Small intestine (tissue), 7 donors: ENCODE measurements around the gene ANKS1B. TPM values are rescaled to one million over a fixed set of nuclear protein-coding genes. Genes with fewer than 3 reads are reported as not detected.

Source experiments
- DNase-seq, 2 donors: peaks; one replicate each; pipeline versions ENCODE4 v3.0.0 to v3.0.0-alpha.2; 2013
- FAIRE-seq: peaks from 2 replicates; lab custom pipeline; 2012; peaks lifted over from hg19 to GRCh38; lab: Jason Lieb, UNC
- H3K27ac ChIP-seq, 3 donors: one replicate each; pipeline ENCODE4 v1.5.1; 2013; ENCODE audit warnings: low read length in 2 of 3, mild to moderate bottlenecking in 2 of 3, control low read depth in 1 of 3, inconsistent platforms in 1 of 3, low read depth in 1 of 3, moderate library complexity in 1 of 3
- H3K27me3 ChIP-seq, 3 donors: one replicate each; pipeline ENCODE4 v1.6.1; 2013; ENCODE audit warnings: low read length in 3 of 3, inconsistent platforms in 1 of 3; ENCODE audit not compliant: control insufficient read depth in 3 of 3, insufficient read depth in 3 of 3
- H3K36me3 ChIP-seq, 3 donors: one replicate each; pipeline ENCODE4 v1.6.1; 2013; ENCODE audit warnings: low read length in 3 of 3, inconsistent platforms in 1 of 3, low read depth in 1 of 3, mild to moderate bottlenecking in 1 of 3, moderate library complexity in 1 of 3; ENCODE audit not compliant: control insufficient read depth in 3 of 3, insufficient read depth in 2 of 3
- H3K4me1 ChIP-seq, 3 donors: one replicate each; pipeline ENCODE4 v1.6.1; 2013; ENCODE audit warnings: low read length in 2 of 3, inconsistent platforms in 1 of 3, low read depth in 1 of 3, mild to moderate bottlenecking in 1 of 3, moderate library complexity in 1 of 3; ENCODE audit not compliant: control insufficient read depth in 3 of 3, insufficient read depth in 2 of 3
- H3K4me3 ChIP-seq, 3 donors: one replicate each; pipeline ENCODE4 v1.5.1; 2013; ENCODE audit warnings: low read length in 3 of 3, control low read depth in 1 of 3, inconsistent platforms in 1 of 3, low read depth in 1 of 3, mild to moderate bottlenecking in 1 of 3, moderate library complexity in 1 of 3
- H3K9me3 ChIP-seq, 2 donors: one replicate each; pipeline ENCODE4 v1.6.1; 2013; ENCODE audit warnings: low read depth in 1 of 2, low read length in 1 of 2; ENCODE audit not compliant: control insufficient read depth in 2 of 2, insufficient read depth in 1 of 2
- WGBS, 3 donors: extraction: QIAGEN DNeasy Blood & Tissue Kit; methylation state at CpG; one replicate each; pipeline ENCODE4 v1.1.7; 2013; 5-methylcytosine and 5-hydroxymethylcytosine counted together
- polyA plus RNA-seq, 4 donors: library from polyadenylated mRNA; stranded (reverse) in 3 of 4; unstranded in 1 of 4; fragments of 200-250 nt in 3 of 4; fragments of 120-200 nt in 1 of 4; gene quantifications; one replicate each; pipeline versions ENCODE4 v1.2.1 to v1.2.3, GENCODE V29; 2013
- donor health status: healthy with polysubstance abuse.
- donor health status: control.
- donor health status: control.
- donor health status: Bipolar disorder and iron deficiency.
- donor health status: healthy.

Gene ANKS1B
- polyA plus RNA-seq, 4 donors: 0.44 to 0.72 TPM; not detected in 2

- DNase-seq (no peak), FAIRE-seq (no peak)
- H3K4me1 ChIP-seq: no peaks in the 10 kb centered on the region
- no peak overlapping the region for H3K4me3 ChIP-seq
- no peak overlapping the region for H3K27ac ChIP-seq
- H3K27me3 ChIP-seq: no peaks in the 10 kb centered on the region
- no peaks in the 10 kb centered on the region for H3K9me3 ChIP-seq
- WGBS, 3 donors: 75 to 86% (median 83%) methylated on average over 6 of the region's 6 CpGs
- no peaks in the 10 kb centered on the region for H3K36me3 ChIP-seq
These were observed 69.3 kb downstream of the ANKS1B start for GRCh38 chr12:99915251-99916082.

- DNase-seq (no peak), FAIRE-seq (no peak)
- H3K9me3 ChIP-seq: no peaks in the 10 kb centered on the region
- 13 to 30% (median 23%) methylated on average over 1 of the region's 1 CpG for WGBS, 3 donors
- no peak overlapping the region for H3K4me3 ChIP-seq
- no peaks in the 10 kb centered on the region for H3K4me1 ChIP-seq
- no peaks in the 10 kb centered on the region for H3K36me3 ChIP-seq
- H3K27ac ChIP-seq: no peak overlapping the region
- H3K27me3 ChIP-seq: no peaks in the 10 kb centered on the region
These were observed 70.5 kb downstream of the ANKS1B start for GRCh38 chr12:99914206-99914605.

GRCh38 chr12:99911967-99912366 is 72.8 kb downstream of the ANKS1B start:
- WGBS, 3 donors: 75 to 96% (median 88%) methylated on average over 1 of the region's 1 CpG
- no peak for FAIRE-seq
- no peak overlapping the region for H3K27ac ChIP-seq

GRCh38 chr12:99911081-99911480 is 73.7 kb downstream of the ANKS1B start:
- Histone ChIP-seq H3K36me3 (no peaks in the 10 kb centered on the region), H3K4me3 (no peak overlapping the region), H3K9me3 (no peaks in the 10 kb centered on the region), H3K27ac (no peak overlapping the region), H3K27me3 (no peaks in the 10 kb centered on the region), H3K4me1 (no peaks in the 10 kb centered on the region)
- 41 to 45% (median 42%) methylated on average over 3 of the region's 3 CpGs for WGBS, 3 donors
- FAIRE-seq (no peak), DNase-seq (no peak)

More at GRCh38 chr12:99911967-99912366, 72.8 kb downstream of the ANKS1B start:
- no peak overlapping the region for H3K4me3 ChIP-seq
- H3K36me3 ChIP-seq: no peaks in the 10 kb centered on the region
- H3K27me3 ChIP-seq: no peaks in the 10 kb centered on the region
- H3K9me3 ChIP-seq: no peaks in the 10 kb centered on the region
- DNase-seq: no peak
- H3K4me1 ChIP-seq: no peaks in the 10 kb centered on the region

- DNase-seq (no peak), FAIRE-seq (no peak)
- 66 to 97% (median 72%) methylated on average over 1 of the region's 1 CpG for WGBS, 3 donors
- no peak overlapping the region for H3K4me3 ChIP-seq
- no peaks in the 10 kb centered on the region for H3K9me3 ChIP-seq
- H3K4me1 ChIP-seq: no peaks in the 10 kb centered on the region
- H3K36me3 ChIP-seq: no peaks in the 10 kb centered on the region
- no peak overlapping the region for H3K27ac ChIP-seq
- H3K27me3 ChIP-seq: no peaks in the 10 kb centered on the region
These were observed 74.4 kb downstream of the ANKS1B start for GRCh38 chr12:99910342-99910741.

GRCh38 chr12:99906786-99907579 is 77.8 kb downstream of the ANKS1B start:
- 55 to 87% (median 80%) methylated on average over 4 of the region's 4 CpGs for WGBS, 3 donors

GRCh38 chr12:99901181-99901580 is 83.6 kb downstream of the ANKS1B start:
- Histone ChIP-seq H3K27me3 (no peaks in the 10 kb centered on the region), H3K4me1 (no peaks in the 10 kb centered on the region), H3K36me3 (no peaks in the 10 kb centered on the region), H3K27ac (no peak overlapping the region), H3K9me3 (no peaks in the 10 kb centered on the region), H3K4me3 (no peak overlapping the region)
- DNase-seq: no peak
- FAIRE-seq: no peak
- WGBS, 3 donors: 35 to 49% (median 46%) methylated on average over 2 of the region's 2 CpGs

More at GRCh38 chr12:99906786-99907579, 77.8 kb downstream of the ANKS1B start:
- Histone ChIP-seq H3K4me1 (no peaks in the 10 kb centered on the region), H3K36me3 (no peaks in the 10 kb centered on the region), H3K27me3 (no peaks in the 10 kb centered on the region), H3K4me3 (no peak overlapping the region), H3K9me3 (no peaks in the 10 kb centered on the region), H3K27ac (no peak overlapping the region)
- no peak for FAIRE-seq
- no peak for DNase-seq

- 67 to 88% (median 83%) methylated on average over 5 of the region's 5 CpGs for WGBS, 3 donors
- Histone ChIP-seq H3K4me3 (no peak overlapping the region), H3K36me3 (no peaks in the 10 kb centered on the region), H3K27ac (no peak overlapping the region), H3K9me3 (no peaks in the 10 kb centered on the region), H3K4me1 (no peaks in the 10 kb centered on the region), H3K27me3 (no peaks in the 10 kb centered on the region)
- no peak for FAIRE-seq
- no peak for DNase-seq
These were observed 86.1 kb downstream of the ANKS1B start for GRCh38 chr12:99898645-99899044.
